ENCODE measurements around the gene TIMM50. TPM values are rescaled to one million over a fixed set of nuclear protein-coding genes. Genes with fewer than 3 reads are reported as not detected.

TIMM50 gene
- total and polyA plus RNA-seq, 2 of the 13 experiments (the other 11 are each of a cell fraction or from before 2014, with no cell fraction given), result 91.1 to 92.5 TPM

- TF ChIP-seq HNF1A (IDR thresholded peaks at IDR 0.05; ENCODE audit: low read depth), result no peak
- peak; percentile 67; the same call in 1 of the 2 replicates for TF ChIP-seq HNF1A (CRISPR knock-in tag; IDR thresholded peaks at IDR 0.05; ENCODE audit: borderline replicate concordance)
- TF ChIP-seq, protein P1, sequence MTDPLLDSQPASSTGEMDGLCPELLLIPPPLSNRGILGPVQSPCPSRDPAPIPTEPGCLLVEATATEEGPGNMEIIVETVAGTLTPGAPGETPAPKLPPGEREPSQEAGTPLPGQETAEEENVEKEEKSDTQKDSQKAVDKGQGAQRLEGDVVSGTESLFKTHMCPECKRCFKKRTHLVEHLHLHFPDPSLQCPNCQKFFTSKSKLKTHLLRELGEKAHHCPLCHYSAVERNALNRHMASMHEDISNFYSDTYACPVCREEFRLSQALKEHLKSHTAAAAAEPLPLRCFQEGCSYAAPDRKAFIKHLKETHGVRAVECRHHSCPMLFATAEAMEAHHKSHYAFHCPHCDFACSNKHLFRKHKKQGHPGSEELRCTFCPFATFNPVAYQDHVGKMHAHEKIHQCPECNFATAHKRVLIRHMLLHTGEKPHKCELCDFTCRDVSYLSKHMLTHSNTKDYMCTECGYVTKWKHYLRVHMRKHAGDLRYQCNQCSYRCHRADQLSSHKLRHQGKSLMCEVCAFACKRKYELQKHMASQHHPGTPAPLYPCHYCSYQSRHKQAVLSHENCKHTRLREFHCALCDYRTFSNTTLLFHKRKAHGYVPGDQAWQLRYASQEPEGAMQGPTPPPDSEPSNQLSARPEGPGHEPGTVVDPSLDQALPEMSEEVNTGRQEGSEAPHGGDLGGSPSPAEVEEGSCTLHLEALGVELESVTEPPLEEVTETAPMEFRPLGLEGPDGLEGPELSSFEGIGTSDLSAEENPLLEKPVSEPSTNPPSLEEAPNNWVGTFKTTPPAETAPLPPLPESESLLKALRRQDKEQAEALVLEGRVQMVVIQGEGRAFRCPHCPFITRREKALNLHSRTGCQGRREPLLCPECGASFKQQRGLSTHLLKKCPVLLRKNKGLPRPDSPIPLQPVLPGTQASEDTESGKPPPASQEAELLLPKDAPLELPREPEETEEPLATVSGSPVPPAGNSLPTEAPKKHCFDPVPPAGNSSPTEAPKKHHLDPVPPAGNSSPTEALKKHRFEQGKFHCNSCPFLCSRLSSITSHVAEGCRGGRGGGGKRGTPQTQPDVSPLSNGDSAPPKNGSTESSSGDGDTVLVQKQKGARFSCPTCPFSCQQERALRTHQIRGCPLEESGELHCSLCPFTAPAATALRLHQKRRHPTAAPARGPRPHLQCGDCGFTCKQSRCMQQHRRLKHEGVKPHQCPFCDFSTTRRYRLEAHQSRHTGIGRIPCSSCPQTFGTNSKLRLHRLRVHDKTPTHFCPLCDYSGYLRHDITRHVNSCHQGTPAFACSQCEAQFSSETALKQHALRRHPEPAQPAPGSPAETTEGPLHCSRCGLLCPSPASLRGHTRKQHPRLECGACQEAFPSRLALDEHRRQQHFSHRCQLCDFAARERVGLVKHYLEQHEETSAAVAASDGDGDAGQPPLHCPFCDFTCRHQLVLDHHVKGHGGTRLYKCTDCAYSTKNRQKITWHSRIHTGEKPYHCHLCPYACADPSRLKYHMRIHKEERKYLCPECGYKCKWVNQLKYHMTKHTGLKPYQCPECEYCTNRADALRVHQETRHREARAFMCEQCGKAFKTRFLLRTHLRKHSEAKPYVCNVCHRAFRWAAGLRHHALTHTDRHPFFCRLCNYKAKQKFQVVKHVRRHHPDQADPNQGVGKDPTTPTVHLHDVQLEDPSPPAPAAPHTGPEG (CRISPR knock-in tag; IDR thresholded peaks at IDR 0.05), result peak; percentile 96
- TF ChIP-seq JUNB (CRISPR knock-in tag; IDR thresholded peaks at IDR 0.05; ENCODE audit: borderline replicate concordance), result 0 out of 2 replicates have a peak, but pooled peaks have one; percentile 58
- peak; percentile 73; the same call in 1 of the 2 replicates for TF ChIP-seq DNMT1 (CRISPR knock-in tag; IDR thresholded peaks at IDR 0.05)
- TF ChIP-seq, protein P2, sequence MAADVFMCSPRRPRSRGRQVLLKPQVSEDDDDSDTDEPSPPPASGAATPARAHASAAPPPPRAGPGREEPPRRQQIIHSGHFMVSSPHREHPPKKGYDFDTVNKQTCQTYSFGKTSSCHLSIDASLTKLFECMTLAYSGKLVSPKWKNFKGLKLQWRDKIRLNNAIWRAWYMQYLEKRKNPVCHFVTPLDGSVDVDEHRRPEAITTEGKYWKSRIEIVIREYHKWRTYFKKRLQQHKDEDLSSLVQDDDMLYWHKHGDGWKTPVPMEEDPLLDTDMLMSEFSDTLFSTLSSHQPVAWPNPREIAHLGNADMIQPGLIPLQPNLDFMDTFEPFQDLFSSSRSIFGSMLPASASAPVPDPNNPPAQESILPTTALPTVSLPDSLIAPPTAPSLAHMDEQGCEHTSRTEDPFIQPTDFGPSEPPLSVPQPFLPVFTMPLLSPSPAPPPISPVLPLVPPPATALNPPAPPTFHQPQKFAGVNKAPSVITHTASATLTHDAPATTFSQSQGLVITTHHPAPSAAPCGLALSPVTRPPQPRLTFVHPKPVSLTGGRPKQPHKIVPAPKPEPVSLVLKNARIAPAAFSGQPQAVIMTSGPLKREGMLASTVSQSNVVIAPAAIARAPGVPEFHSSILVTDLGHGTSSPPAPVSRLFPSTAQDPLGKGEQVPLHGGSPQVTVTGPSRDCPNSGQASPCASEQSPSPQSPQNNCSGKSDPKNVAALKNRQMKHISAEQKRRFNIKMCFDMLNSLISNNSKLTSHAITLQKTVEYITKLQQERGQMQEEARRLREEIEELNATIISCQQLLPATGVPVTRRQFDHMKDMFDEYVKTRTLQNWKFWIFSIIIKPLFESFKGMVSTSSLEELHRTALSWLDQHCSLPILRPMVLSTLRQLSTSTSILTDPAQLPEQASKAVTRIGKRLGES (CRISPR knock-in tag; IDR thresholded peaks at IDR 0.05; ENCODE audit: borderline replicate concordance), result peak; percentile 71; the same call in 1 of the 2 replicates
- TF ChIP-seq TOE1 (CRISPR knock-in tag; IDR thresholded peaks at IDR 0.05), result peak; percentile 61; the same call in 1 of the 2 replicates
- no peak for TF ChIP-seq ZNF569 (CRISPR knock-in tag; IDR thresholded peaks at IDR 0.05; ENCODE audit: borderline replicate concordance)
- no peak for TF ChIP-seq HMG20B (CRISPR knock-in tag; conservative IDR thresholded peaks at IDR 0.05)
- no peak for TF ChIP-seq ZNF317 (CRISPR knock-in tag; IDR thresholded peaks at IDR 0.05)
- peak; percentile 85; the same call in 1 of the 2 replicates for TF ChIP-seq ARID2 (CRISPR knock-in tag; IDR thresholded peaks at IDR 0.05; ENCODE audit: borderline replicate concordance)
- TF ChIP-seq ISX (CRISPR knock-in tag; conservative IDR thresholded peaks at IDR 0.05), result peak; percentile 52; the same call in 1 of the 2 replicates
- TF ChIP-seq REL (CRISPR knock-in tag; conservative IDR thresholded peaks at IDR 0.05), result peak; percentile 89
- no peak for TF ChIP-seq ZNF619 (CRISPR knock-in tag; IDR thresholded peaks at IDR 0.05)
- TF ChIP-seq ETV6 (CRISPR knock-in tag; conservative IDR thresholded peaks at IDR 0.05), result no peak
- TF ChIP-seq MZF1 (CRISPR knock-in tag; IDR thresholded peaks at IDR 0.05; ENCODE audit: borderline replicate concordance), result no peak
These were observed 26.5 kb downstream of the TIMM50 start (continued) for GRCh38 chr19:39506944-39507714.

Data from HepG2 (cell line).